CD4-positive, alpha-beta T cell (primary cell): ENCODE data around the gene CEP104. TPM values are rescaled to one million over a fixed set of nuclear protein-coding genes. Genes with fewer than 3 reads are reported as not detected.

Experiments used
- ATAC-seq: fragments of 200-7000 bp; cut with Tn5 transposase; one replicate; pipeline ENCODE4 v1.10.0; 2022; ENCODE audit warnings: mild to moderate bottlenecking; ENCODE audit not compliant: poor library complexity
- CTCF ChIA-PET: fragments of 350-600 bp; sonication (Branson Sonifier 250); formaldehyde crosslinking; loops from one replicate; lab custom pipeline; 2021; ENCODE audit warnings: antibody characterized with exemption, inconsistent platforms; lab: Charles Lee
- POLR2A ChIA-PET: fragments of 350-600 bp; sonication (Branson Sonifier 250); formaldehyde crosslinking; loops from one replicate; lab custom pipeline; 2021; ENCODE audit warnings: antibody characterized with exemption, inconsistent platforms; lab: Charles Lee
- DNase-seq, 14 experiments: peaks; one replicate each; pipeline ENCODE4 v3.0.0-alpha.2; 2013 to 2020; ENCODE audit warnings: mixed read lengths in 2 of 14
- H3K27ac ChIP-seq, 2 donors: one replicate each; pipeline versions ENCODE4 v1.5.1 to v1.7.0; 2013; ENCODE audit warnings: low read length in 2 of 2, low read depth in 1 of 2, mild to moderate bottlenecking in 1 of 2
- H3K27me3 ChIP-seq, 2 experiments: 1 replicate in 1 of 2; 2 replicates in 1 of 2; pipeline versions ENCODE4 v1.6.1 to v1.7.0; 2013; ENCODE audit warnings: low read length in 2 of 2, control low read depth in 1 of 2, mild to moderate bottlenecking in 1 of 2, moderate library complexity in 1 of 2; ENCODE audit not compliant: insufficient read depth in 2 of 2, control insufficient read depth in 1 of 2
- H3K36me3 ChIP-seq: one replicate; pipeline ENCODE4 v1.6.1; 2013; ENCODE audit warnings: low read length, control low read depth; ENCODE audit not compliant: insufficient read depth
- H3K4me1 ChIP-seq: one replicate; pipeline ENCODE4 v1.6.1; 2013; ENCODE audit warnings: low read length, control low read depth; ENCODE audit not compliant: insufficient read depth
- H3K4me3 ChIP-seq: one replicate; pipeline ENCODE4 v1.5.1; 2013; ENCODE audit warnings: mild to moderate bottlenecking, low read length, moderate library complexity
- H3K9me3 ChIP-seq, 2 experiments: 1 replicate in 1 of 2; 2 replicates in 1 of 2; pipeline versions ENCODE4 v1.6.1 to v1.7.0; 2013; ENCODE audit warnings: low read length in 2 of 2, mild to moderate bottlenecking in 2 of 2, control low read depth in 1 of 2, moderate library complexity in 1 of 2; ENCODE audit not compliant: control insufficient read depth in 1 of 2, insufficient read depth in 1 of 2
- H3K27ac Mint-ChIP-seq: one replicate; pipeline ENCODE4 v1.8.0; 2020; ENCODE audit warnings: mixed read lengths
- H3K27me3 Mint-ChIP-seq: one replicate; pipeline ENCODE4 v1.8.0; 2021; ENCODE audit warnings: mixed read lengths
- H3K36me3 Mint-ChIP-seq: one replicate; pipeline ENCODE4 v1.8.0; 2021; ENCODE audit warnings: low read depth, mixed read lengths
- H3K4me1 Mint-ChIP-seq: one replicate; pipeline ENCODE4 v1.8.0; 2021; ENCODE audit warnings: low read depth, mixed read lengths
- H3K4me3 Mint-ChIP-seq: one replicate; pipeline ENCODE4 v1.8.0; 2020; ENCODE audit warnings: mild to moderate bottlenecking, mixed read lengths
- H3K9me3 Mint-ChIP-seq: one replicate; pipeline ENCODE4 v1.8.0; 2020; ENCODE audit warnings: mixed read lengths
- CTCF ChIP-seq: fragments of 200-600 bp; IDR thresholded peaks from one replicate; pipeline ENCODE4 v1.8.0; 2022; ENCODE audit warnings: antibody characterized with exemption, mild to moderate bottlenecking
- intact Hi-C, 2 experiments: fragments of 100-400 bp; cut with DNase I in 1 of 2; cut with micrococcal nuclease in 1 of 2; formaldehyde crosslinking; loops; one replicate each; pipeline versions ENCODE4 v1.15.1 to v1.9.0; 2023 to 2025; cut with DNase I, micrococcal nuclease
- total RNA-seq, 174 experiments: library from RNA in 2 of 174; stranded (reverse) in 2 of 174; gene quantifications; one replicate each; pipeline ENCODE4 v1.2.3 and lab custom pipeline; 2021 to 2026

Gene CEP104
- total RNA-seq, 2 experiments from 2014 or later, result 16.6 to 20.5 TPM

GRCh38 chr1:3778590-3779264, 78.3 kb downstream of the CEP104 start:
- ChIA-PET CTCF (no interaction called here), POLR2A (no interaction called here)
- no peaks in the 10 kb centered on the region for H3K27me3 ChIP-seq
- peaks cover 44% of the 10 kb centered on the region for H3K36me3 Mint-ChIP-seq
- intact Hi-C loops, result loop anchor here in 1 of 2 experiments (10.0 kb wide), 1 partner anchor 1254 kb away; the partner anchor contains the start of gene PANK4
- peaks cover 5% of the 10 kb centered on the region for H3K4me1 Mint-ChIP-seq
- no peaks in the 10 kb centered on the region for H3K9me3 ChIP-seq
- DNase-seq (peak in 1 of 14 experiments; percentile 9), ATAC-seq (no peak)
- no peak overlapping the region for H3K27ac Mint-ChIP-seq
- H3K4me3 ChIP-seq, result no peak overlapping the region
- H3K27me3 Mint-ChIP-seq, result no peaks in the 10 kb centered on the region
- TF ChIP-seq CTCF, result no peak
- no peak overlapping the region for H3K27ac ChIP-seq
- no peak overlapping the region for H3K4me3 Mint-ChIP-seq
- H3K9me3 Mint-ChIP-seq, result no peaks in the 10 kb centered on the region
- peaks cover 46% of the 10 kb centered on the region for H3K36me3 ChIP-seq
- peaks cover 12% of the 10 kb centered on the region for H3K4me1 ChIP-seq

GRCh38 chr1:3777647-3778589, 79.1 kb downstream of the CEP104 start:
- ChIA-PET CTCF (no interaction called here), POLR2A (no interaction called here)
- Mint-ChIP-seq H3K36me3 (peaks cover 37% of the 10 kb centered on the region), H3K4me3 (no peak overlapping the region), H3K27ac (no peak overlapping the region), H3K27me3 (no peaks in the 10 kb centered on the region), H3K9me3 (no peaks in the 10 kb centered on the region), H3K4me1 (peaks cover 5% of the 10 kb centered on the region)
- TF ChIP-seq CTCF, result no peak
- Histone ChIP-seq H3K27ac (no peak overlapping the region), H3K36me3 (peaks cover 39% of the 10 kb centered on the region), H3K4me3 (no peak overlapping the region), H3K27me3 (no peaks in the 10 kb centered on the region), H3K9me3 (no peaks in the 10 kb centered on the region), H3K4me1 (peaks cover 18% of the 10 kb centered on the region)
- intact Hi-C loops, result loop anchor here in 1 of 2 experiments (10.0 kb wide), 1 partner anchor 1253 kb away; the partner anchor contains the start of gene PANK4
- ATAC-seq (no peak), DNase-seq (peak in 1 of 14 experiments; percentile 18)

- TF ChIP-seq CTCF, result no peak
- Histone ChIP-seq H3K4me3 (no peak overlapping the region), H3K4me1 (peaks cover 21% of the 10 kb centered on the region), H3K36me3 (peaks cover 31% of the 10 kb centered on the region), H3K27ac (no peak overlapping the region), H3K27me3 (no peaks in the 10 kb centered on the region), H3K9me3 (no peaks in the 10 kb centered on the region)
- intact Hi-C loops, result loop anchor here in 1 of 2 experiments (10.0 kb wide), 1 partner anchor 1252 kb away; the partner anchor contains the start of gene PANK4
- Mint-ChIP-seq H3K4me1 (peaks cover 5% of the 10 kb centered on the region), H3K36me3 (peaks cover 29% of the 10 kb centered on the region), H3K9me3 (no peaks in the 10 kb centered on the region), H3K27me3 (no peaks in the 10 kb centered on the region), H3K4me3 (no peak overlapping the region), H3K27ac (peak overlapping the region; percentile 12)
- peak in 1 of 14 experiments; percentile 11 for DNase-seq
- no peak for ATAC-seq
- CTCF ChIA-PET, result no interaction called here
- POLR2A ChIA-PET, result no interaction called here
Measured at GRCh38 chr1:3777078-3777547, 79.9 kb downstream of the CEP104 start.
